Activated T-cell treated with anti-CD3 and anti-CD28 coated beads for 4 hours (primary cell): ENCODE data around the gene CES4A.
"Not testable (repeated sequence)": the region's sequence is repeated elsewhere in the genome, so short reads cannot be mapped to it uniquely, and the experiment has no call there.

Experiments
- DNase-seq: peaks from one replicate; pipeline ENCODE4 v3.0.0-alpha.2; 2020

Gene CES4A

DNA sequence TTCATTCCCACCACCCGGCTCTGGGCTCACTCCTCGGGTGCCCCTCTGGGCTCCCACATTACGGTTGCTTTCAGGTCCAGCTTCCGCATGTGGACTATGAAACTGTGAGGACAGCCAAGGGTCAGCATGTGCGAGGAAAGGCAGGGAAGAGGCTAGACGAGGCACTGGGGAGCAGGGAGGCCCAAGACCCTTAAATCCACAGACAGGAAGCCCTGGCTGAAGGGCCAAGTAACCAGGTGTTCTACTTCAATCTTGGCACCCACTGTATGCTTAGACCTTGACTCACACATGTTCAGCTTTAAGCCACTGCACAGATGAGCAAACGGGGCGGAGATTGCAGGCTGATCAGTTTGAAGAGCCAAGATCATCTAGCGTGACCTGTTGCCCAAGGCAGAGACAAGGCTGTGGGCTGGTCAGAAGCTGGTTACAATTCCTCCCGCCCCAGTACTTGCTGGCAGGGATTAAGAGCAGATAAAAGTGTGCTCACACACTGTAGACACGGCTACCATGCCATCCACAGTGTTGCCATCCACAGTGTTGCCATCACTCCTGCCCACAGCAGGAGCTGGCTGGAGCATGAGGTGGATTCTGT is at the start of gene CES4A:
CES4A (plus strand) TSS at position 393 of the 592 bp plus-strand sequence; CDS start at position 577, 184 bp downstream.
- DNase-seq = no peak

DNA sequence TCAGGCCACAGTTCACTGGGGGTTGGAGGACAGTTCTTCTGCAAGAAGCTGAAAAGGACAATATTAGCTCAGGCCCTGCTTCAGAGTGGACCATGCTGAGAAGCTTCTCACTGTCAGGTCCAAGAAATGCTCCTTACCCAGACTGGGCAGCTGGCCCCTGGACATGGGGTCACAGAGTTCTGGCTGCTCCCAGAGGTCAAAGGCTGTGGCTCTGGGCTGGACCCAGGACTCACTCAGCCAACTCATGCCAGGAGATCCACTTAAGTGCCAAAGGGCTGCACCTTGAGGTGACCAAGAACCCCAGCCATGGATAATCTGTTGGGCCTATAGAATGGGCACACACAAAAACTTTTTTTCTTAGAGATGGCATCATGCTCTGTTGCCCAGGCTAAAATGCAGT is 49.0 kb upstream of the CES4A start:
- DNase-seq = no peak

DNA sequence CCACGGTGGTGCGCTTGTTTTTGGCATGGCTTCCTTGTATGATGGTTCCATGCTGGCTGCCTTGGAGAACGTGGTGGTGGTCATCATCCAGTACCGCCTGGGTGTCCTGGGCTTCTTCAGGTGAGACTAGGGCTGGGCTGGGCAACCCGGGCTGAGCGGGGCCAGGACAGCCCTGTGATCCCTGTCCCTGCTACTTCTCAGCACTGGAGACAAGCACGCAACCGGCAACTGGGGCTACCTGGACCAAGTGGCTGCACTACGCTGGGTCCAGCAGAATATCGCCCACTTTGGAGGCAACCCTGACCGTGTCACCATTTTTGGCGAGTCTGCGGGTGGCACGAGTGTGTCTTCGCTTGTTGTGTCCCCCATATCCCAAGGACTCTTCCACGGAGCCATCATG is 48.2 kb upstream of the CES4A start:
- no peak for DNase-seq

DNA sequence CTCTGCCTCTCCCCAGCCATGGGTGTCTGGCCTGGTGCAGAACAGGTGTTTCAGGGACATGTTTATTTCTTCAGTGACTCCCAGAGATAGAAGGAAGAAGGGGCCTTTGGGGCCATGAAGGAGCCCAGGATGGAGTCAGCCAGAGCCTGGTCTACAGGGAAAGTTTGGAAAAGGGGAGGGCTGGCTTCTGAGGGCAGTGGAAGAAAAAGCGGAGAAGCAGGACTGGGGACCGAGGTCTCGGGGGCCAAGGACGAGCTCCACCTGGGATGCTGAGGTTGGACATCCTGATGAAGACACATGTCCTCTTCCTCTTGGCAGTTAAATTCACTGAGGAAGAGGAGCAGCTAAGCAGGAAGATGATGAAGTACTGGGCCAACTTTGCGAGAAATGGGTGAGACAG is 45.4 kb upstream of the CES4A start:
- no peak for DNase-seq

- DNase-seq = no peak
These were observed 44.8 kb upstream of the CES4A start for GRCh38 chr16:66943426-66944053.

DNA sequence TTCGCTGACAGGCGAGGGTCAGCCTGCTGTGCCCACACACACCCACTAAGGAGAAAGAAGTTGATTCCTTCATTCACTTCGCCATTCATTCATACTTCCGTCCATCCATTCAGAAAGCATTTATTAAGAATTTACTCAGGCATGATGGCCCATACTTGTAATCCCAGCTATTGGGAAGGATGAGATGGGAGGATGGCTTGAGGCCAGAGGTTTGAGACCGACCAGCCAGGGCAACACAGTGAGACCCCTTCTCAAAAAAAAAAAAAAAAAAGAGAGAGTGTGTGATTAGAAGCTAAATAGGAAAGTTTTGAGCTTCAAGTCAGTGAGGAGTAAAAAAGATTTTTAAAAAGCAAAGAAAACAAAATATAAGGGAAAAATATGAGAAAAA is 44.3 kb upstream of the CES4A start:
- DNase-seq = no peak

DNA sequence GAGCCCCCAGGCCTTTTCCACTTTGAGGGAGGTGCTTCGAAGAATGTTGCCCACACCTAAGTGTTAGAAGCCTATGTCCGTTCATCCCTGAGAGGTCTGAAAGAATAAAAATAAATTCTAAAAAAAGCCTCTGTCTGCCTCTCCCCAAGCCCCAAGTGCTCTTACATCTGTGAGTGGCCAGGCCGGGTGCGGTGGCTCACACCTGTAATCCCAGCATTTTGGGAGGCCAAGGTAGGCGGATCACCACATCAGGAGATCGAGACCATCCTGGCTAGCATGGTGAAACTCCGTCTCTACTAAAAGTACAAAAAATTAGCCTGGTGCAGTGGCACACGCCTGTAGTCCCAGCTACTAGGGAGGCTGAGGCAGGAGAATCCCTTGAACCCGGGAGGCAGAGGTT is 43.4 kb upstream of the CES4A start:
- not testable (repeated sequence) for DNase-seq

DNA sequence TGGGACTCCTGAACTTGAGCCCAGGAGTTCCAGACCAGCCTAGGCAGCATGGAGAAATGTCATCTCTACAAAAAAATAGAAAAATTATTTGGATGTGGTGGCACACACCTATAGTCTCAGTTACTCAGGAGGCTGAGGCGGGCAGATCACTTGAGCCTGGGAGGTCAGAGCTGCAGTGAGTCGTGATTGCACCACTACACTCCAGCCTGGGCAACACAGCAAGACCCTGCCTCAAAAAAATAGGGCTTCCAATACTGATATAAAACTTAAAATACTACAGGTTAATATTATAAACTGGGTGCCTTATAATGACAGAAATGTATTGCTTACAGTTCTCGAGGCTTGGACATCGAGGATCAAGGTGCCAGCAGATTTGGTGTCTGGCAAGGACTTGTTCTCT is 42.5 kb upstream of the CES4A start:
- DNase-seq = no peak

- no peak for DNase-seq
These were observed 41.8 kb upstream of the CES4A start for GRCh38 chr16:66946541-66946940.

- DNase-seq = no peak
These were observed 41.5 kb upstream of the CES4A start for GRCh38 chr16:66946974-66947301.

DNA sequence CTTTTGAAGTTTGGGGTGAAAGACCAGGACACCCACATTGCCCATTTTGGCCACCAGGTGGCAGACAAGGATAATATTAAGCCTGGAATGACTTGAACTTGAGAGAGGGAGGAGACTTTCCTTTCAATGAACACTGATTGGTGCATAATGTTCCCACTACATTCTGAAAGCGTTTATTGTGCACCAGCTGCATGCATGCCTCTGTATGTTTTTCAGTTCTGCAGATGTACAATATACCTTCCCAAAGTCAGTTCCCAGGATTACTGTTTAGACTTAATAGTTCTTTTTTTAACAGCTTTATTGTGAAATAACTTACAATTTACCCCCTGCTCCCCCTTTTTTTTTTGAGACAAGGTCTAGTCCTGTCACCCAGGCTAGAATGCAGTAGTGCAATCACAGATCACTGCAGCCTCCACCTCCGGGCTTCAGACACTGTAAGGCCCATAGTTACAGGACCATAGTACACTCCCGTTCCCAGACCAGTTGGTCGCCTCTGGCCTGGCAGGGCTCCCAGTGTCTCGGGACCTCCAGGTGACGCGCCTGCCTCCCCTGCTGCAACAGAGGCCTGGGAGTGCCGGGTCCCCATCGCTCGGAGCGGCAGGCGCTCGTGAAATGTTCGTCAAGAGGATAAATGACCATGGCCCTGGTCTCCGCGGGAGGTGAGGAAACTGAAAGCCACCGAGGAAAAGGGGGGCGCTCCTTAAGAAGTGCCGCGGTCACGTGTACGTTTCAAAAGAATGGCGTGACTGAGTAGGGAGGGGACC is 40.9 kb upstream of the CES4A start:
- peak; percentile 84 for DNase-seq

DNA sequence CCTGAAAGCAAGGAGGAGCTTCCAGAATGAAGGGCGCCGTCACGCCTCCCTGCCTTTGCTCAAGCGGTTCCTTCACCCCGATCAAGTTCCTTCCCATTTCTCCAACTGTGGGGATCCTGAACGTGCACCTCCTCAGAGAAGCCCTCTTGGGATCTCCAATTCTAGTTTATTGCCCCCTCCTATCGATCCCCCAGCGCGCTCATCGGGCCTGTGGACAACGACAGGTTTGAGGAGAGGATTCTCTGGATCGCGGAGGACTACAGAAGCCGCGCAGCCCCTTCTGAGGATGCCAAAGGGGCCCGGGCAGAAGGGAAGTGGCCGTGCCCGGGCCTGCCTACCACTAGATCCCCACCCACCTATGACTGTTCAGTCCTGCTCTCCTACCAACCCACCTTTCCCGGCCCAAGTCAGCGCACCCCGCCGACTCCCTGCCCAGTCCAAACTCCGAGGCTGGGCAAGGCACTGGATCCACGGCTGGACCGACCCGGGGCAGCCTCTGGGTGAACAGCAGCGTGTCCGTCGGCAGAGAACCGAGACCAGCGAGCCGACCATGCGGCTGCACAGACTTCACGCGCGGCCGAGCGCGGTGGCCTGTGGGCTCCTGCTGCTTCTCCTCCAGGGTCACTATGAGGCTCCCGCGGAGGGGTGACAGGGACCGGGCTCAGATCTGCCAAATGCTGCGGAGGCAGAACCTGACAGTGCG is 40.1 kb upstream of the CES4A start:
- no peak for DNase-seq

GRCh38 chr16:66948837-66949225 is 39.6 kb upstream of the CES4A start:
- no peak for DNase-seq

- no peak for DNase-seq
These were observed 38.9 kb upstream of the CES4A start for GRCh38 chr16:66949472-66949871.

DNA sequence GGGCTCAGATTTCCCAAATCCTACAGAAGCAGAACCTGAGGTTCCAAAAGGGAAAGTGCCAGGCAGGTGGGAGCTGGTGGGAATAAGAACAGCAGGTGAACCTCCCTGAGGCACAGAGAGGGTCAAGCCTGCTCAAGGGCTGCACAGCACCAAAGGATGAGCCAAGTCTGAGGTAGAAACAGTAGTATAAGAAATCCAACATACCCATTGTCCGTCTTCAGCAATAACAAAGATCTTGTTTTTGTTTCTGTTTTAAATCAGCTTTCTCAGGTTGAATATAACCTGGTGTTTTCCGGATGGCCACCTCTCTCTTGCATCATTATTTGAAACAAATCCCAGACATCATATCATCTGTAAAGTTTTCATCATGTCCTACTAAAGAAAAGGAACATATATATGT is 38.0 kb upstream of the CES4A start:
- DNase-seq = no peak

- no peak for DNase-seq
These were observed 37.2 kb upstream of the CES4A start for GRCh38 chr16:66950971-66951790.

DNA sequence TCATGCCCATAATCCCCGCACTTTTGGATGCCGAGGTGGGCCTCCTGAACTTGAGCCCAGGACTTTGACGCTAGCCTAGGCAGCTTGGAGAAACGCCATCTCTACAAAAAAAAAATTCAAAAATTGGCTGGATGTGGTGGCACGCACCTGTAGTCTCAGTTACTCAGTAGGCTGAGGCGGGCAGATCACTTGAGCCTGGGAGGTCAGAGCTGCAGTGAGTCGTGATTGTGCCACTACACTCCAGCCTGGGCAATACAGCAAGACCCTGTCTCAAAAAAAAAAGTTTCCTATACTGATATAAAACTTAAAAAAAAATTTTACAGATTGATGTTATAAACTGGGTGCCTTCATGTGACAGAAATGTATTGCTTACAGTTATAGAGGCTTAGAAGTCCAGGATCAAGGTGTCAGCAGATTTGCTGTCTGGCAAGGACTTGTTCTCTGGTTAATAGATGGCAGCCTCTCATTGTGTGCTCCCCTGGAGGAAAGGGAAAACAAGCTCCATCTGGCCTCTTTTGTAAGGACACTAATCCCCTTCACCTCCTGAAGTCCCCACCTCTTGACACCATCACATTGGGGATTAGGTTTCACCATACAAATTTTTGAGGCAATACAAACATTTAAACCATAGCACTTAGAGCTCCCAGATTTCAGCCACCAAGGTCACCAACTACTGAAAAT is 35.8 kb upstream of the CES4A start:
- no peak for DNase-seq

DNA sequence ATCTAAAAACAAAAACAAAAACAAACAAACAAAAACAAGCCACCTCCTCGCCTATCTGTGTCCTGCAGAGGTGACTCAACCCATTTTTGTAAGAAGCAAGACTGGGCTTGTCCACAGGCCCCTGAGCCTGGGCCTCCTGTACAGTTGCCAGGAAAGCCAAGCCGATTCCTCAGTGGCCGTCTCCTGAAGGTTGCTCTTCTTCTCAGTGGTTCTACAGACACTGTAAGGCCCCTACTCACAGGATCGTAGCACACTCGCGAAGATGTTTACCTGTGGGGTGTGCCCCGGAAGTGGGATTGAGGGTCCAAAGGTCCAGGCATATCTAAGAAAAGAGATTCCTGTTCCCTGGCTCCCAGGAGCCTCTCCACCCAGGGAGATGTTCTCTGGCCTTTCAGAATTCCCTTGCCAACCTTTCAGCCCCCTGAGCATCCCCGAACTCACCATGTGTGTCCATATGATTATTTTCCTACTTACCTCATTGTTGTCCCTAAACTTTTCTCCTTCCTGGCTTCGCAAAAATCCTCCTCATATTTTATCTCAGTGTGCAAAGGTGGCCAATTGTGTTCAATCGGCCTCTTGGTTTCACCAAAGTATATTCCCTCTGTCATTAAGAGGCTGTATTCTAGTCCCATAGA is 34.8 kb upstream of the CES4A start:
- DNase-seq = no peak

GRCh38 chr16:66954097-66954659 is 34.2 kb upstream of the CES4A start:
- peak; percentile 73 for DNase-seq

- not testable (repeated sequence) for DNase-seq
These were observed 32.8 kb upstream of the CES4A start for GRCh38 chr16:66955363-66956153.

- DNase-seq = not testable (repeated sequence)
These were observed 32.3 kb upstream of the CES4A start for GRCh38 chr16:66956154-66956457.
